NCI-H226 (cell line): ENCODE results near the gene STRIT1.

Source experiments
- DNase-seq: peaks from one replicate; pipeline ENCODE4 v3.0.0-alpha.2; 2015

The STRIT1 gene

GRCh38 chr3:155293516-155293915 lies at the start of gene STRIT1:
STRIT1 (minus strand) TSS chr3:155293683.
- DNase-seq: no peak

DNA sequence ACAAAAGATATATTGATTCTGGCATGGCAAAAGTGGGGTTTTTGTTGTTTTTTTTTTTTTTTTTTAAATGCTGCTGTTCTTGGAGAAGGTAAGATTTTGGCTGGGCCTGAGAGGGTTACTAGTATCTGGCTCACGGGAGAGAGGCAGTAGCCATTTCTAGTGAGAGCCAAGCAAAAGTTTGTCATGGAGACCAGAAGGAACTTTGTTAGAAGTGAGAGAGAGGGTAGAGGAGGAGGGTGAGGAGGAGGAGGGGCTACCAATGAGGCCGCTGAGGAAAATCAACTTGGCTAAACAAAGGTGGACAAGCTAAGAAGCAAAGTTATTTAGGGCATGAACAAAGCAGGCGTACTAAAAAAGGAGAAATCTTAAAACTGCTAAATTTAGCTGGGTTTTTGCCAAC lies 48.9 kb upstream of the STRIT1 start:
- DNase-seq: no peak

DNA sequence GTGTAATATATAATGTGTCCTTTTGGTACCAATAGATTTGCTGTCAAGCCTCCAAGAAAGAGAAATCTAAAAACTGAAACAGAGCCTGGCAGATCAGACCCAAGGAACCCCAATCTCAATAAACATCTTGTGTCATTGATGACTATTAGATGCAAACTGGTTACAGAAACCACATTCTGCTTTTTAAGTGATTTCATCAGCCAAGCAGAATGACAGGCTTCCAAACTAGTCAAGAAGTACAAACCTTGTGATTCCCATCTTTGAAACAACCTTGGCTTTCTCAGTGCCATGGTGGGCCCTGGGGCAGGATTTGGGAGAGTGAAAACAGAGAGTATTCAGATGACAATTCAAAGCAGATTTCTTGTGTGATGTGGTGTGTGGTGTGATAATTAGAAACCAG lies 45.6 kb upstream of the STRIT1 start:
- no peak for DNase-seq

DNA sequence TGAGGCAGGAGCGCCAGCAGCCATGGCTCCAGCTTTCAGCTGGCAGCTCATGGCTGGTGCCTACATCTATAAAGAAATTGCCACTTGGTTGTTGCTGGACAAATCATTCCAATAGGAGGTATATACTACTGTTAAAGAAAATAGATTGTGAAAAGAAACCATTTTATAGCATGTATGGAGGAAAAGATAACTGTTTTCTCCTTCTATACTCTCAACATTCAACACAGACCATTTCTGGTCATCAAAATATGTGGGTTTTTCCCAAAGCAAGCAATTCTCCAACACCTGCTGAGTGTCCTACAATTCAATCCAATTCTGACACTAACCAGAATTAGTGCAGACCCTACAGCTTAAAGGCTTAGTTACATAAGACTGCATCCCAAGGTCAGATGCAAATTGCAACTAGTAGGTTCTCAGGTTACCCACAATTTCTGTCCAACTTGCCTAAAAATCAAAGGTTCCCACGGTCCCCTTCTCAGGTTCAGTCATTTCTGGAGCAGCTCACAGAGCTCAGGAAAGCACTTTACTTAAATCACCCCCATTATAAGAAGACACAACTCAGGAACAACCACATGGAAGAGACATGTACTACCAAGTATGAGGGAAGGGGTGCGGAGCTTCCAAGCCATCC lies 42.4 kb upstream of the STRIT1 start:
- DNase-seq: no peak

DNA sequence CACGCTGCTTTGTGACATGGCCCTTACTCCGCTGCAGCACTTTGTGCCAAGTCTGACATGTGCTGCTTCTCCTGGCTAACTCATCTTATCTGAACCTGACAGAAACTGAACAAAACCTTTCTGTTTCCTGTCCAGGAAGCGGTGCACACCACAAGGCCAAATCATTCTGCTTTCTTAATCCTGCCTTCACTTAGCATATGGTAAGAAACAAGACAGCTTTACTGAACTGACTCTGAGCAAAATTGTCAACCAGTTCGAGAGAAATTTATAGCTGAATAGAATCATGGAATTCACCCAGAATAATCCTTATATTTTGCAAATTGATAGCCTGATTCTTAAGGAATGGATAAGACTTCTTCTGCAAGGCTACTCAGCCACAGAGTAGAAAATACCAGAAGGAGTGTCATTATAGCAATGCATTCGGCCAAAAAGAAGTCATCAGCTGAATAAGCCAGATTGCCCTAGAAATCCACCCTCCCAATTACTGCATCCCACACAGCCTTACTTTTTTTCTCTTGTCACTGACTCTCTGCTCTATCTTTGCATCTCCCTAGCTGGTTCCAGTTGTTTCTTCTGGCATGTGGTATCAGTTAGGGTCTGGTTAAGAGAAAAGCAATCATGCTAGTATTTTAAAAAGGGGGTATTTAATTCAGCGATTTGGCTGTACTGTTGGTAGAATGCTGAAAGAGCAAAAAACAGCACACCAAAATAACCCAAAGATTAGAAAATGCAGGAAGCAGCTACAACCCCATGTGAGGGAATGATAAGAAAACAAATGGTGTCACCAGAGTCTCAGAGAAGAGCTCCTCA lies 41.6 kb upstream of the STRIT1 start:
- DNase-seq: no peak

DNA sequence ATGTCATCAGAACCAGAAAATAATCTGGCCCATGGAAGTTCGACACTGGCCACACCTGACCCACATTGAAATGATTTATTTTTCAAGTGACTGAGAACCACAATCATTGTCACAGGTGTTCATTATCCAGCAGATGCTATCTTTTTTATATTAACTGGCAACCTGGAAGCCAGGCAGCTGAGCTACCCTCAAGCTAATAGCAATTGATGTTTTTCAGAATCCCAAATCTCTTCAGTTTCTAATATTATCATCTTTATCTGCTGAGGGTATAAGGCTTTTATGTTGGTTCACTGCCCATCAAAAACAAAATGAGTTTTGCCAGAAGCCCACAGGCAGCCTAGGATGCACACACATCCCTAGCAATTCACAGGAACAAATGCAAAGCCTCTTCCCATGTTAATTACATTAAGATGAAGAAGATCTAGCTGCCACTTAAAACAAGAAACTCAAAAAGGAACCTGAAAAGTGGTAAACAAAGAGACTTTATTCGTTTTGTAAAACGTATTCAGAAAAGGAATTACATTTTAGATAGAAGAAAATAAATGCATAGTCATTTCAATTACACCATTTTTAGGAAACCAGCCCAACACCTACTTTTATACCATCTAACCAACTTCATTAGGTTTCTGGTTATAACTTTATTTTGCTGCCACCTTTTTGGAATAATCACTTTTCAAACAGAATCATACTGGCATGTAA lies 40.9 kb upstream of the STRIT1 start:
- no peak for DNase-seq

DNA sequence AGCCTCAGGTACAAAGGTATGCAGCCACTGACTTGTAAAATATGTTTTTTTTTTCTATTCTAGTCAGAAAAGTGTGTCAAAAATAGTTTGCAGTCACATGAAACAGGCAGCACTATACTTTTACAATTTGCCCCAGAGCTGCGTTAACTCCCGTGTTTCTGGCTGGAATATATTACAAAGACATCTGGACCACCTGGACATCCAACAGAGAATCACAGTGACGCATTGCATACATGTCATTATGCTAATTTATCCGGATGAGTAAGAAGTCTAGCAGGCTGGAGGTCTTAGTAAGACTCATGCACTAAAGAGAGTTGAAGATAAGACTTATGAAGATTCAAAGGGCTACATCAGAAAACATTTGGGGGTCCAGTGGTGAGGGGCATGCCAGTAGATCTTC lies 39.2 kb upstream of the STRIT1 start:
- DNase-seq: no peak

DNA sequence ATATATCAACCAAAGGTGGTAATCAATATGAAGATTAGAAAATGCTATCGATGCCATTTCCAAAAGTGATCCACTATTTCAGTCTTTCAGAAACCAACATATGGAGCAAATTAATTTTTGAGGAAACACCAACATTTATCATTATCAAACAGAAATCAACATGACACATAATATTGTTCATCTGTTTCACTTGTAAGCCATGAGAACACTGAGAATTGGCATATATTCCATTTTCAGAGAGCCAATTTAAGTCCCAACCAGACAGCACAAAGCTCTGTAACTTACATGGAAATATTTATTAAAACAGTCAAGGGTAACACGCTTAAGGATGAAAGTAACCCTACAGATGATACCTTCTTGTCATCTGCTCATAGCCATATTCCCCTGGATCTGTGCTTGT lies 37.6 kb upstream of the STRIT1 start:
- DNase-seq: no peak

DNA sequence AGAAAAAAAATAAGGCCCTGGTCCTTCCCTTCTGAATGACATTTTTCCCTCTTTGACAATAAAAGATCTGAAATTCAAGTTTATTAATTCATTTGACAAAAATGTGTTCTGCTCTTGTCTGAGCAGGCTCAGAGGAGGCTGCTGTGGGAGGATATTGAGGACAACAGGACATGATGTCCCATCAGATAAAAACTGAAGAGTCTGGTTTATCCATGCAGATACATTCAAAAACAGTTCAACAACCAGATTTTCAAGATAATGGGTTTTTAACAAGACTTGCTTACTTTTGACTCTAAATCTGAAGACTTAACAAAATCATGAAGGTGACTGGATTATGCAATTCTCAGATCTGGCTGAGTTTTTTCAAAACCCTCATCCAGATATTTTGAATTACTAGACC lies 36.9 kb upstream of the STRIT1 start:
- DNase-seq: no peak

GRCh38 chr3:155329513-155330048 lies 36.1 kb upstream of the STRIT1 start:
- DNase-seq: no peak

DNA sequence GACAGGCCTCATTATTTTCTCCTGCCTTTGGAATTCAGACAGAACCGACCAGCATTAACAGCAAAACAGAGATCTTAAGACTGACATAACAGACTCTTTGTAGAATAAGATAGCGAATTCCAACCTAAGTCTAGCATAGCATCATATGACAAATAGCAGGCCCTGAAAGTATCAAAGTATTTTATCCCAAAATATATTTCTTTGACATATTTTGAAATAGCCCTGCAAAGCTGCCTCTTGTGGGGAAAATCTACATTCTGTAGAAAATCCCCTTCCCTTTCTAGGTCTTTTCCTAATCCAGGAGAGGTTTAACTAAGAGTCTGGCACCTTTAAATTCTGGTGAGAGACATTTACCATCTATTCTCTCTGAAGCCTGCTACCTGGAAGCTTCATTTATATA lies 34.4 kb upstream of the STRIT1 start:
- no peak for DNase-seq

GRCh38 chr3:155327430-155327829 lies 33.9 kb upstream of the STRIT1 start:
- DNase-seq: no peak

DNA sequence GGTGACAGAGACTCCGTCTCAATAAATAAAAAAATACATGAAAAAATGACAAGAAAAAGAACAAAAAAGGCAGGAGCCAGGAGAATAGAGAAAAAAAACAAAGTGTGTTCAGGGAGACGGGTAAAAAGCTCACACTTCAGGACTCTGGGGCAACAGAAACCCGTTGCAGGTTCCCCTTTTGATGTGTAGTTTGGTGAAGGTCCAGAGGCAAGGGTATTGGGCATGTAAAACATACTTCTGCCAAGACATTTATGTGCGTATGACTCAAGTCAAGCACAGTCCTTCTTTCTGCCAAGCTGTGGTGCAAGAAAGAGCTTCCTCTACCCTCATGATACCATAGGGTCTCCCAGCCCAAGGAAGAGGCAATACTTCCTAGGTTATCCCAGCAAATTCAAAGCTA lies 33.4 kb upstream of the STRIT1 start:
- no peak for DNase-seq

DNA sequence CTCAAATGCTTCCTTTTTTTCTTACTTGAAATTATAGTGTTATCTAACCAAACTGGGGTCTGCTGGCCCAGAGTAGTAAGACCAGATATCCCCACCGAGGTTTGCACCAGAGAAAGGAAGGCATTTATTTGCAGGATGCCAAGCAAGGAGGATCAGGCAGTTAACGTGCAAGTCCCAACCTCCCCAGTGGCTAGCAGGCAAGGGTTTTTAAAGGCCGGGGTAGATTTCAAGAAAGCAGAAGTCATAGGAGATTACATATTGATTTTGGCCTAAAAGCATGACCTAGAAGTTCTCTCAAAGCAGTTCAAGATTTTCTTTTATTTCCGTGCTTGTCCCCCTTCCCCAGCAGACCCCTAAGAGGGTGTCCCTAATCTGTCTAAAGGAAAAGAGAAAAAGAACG lies 32.8 kb upstream of the STRIT1 start:
- DNase-seq: no peak

- no peak for DNase-seq
Measured at GRCh38 chr3:155325263-155325835, 31.9 kb upstream of the STRIT1 start.

DNA sequence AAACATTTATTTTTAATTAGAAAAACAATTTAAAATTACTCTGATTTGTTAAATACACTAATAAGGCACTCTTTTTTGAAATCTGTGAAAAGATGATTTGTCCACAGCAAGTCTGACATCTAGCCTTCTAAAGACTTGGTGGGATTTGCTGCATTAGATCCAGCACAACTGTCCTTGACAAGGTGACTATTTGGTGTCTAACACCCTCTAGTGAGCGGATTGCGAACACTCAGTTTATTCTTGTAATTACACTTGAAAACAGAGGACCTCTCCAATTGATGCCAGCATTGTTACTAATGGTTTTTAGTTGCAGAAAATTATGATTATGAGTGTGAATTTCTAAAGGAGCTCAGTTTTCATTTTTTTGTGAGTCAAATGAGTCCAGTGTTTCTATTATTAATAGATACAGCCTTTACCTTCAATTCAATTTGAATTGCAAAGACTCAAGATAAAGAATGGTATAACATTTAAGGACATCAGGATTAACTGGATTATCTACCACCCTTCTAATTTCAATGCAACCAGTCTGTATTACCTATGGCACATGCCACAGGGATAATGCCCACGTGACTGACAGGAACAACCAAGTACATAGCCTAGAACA lies 29.7 kb upstream of the STRIT1 start:
- DNase-seq: peak; percentile 33

- no peak for DNase-seq
Measured at GRCh38 chr3:155321418-155321817, 27.9 kb upstream of the STRIT1 start.

DNA sequence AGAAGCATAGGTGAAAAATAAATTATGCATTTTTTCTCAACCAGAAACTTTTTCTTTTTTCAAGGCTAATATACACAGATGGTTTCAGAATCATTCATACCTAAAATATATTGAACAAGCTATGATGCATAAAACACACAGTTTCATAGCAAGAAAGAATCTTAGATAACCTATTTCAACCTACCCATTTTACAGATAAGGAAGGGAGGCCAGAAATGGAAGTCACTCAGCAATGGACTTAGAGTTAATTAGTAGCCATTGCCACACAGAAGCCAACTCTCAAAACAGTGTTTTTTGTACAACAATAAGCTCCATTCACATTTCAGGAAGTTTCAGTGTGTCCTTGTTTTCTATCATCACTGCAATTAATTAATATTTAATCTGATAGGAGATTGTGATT lies 27.5 kb upstream of the STRIT1 start:
- no peak for DNase-seq

- no peak for DNase-seq
Measured at GRCh38 chr3:155318740-155319139, 25.3 kb upstream of the STRIT1 start.

- DNase-seq: no peak
Measured at GRCh38 chr3:155317211-155317610, 23.7 kb upstream of the STRIT1 start.

DNA sequence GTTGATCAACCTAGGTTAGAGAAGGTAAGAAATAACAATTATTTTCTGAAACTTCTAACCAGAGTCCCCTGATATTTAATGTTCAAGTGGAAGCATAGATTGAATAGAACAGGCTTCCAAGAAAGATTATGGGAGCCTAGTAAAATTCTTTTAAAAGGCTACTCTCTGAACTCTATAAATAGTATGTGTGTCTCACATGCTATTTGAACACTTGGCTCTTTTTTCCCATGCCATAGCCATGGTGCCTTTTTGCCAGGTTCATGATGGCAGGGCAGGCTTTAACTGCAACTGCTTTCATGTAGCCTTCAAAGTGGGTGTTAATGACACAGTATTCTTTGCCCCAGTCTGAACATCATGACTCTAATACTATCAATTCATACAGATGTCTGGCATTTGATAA lies 22.9 kb upstream of the STRIT1 start:
- DNase-seq: no peak

GRCh38 chr3:155313916-155314315 lies 20.4 kb upstream of the STRIT1 start:
- DNase-seq: no peak

DNA sequence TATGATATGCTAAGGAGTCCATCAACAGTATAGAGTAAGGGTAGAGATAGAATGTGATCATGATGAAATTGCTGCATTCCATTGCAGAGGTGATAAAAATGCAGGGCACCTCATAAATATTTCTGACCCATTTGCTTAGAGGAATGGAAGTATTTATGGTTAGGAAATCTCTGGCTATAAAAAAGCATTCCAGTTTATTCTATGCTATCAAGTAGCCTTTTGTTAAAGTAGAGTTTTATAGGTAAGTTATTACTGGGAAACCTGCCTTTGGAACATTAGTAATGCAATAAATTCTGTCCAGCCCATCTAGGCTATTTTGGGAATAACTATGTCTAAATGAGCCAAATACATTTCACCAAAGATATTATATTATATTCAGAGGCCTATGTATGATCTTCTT lies 19.8 kb upstream of the STRIT1 start:
- DNase-seq: peak; percentile 61
